ENCODE results near the gene RBM27. TPM values are rescaled to one million over a fixed set of nuclear protein-coding genes. Genes with fewer than 3 reads are reported as not detected.

RBM27 gene
- total and polyA plus RNA-seq, 2 of the 4 experiments (the other 2 are of a cell fraction), result 7.7 to 19.2 TPM

- TF ChIP-seq RCOR1 (IDR thresholded peaks at IDR 0.05; ENCODE audit: insufficient replicate concordance, low read length), result no peak
- TF ChIP-seq POLR2A (IDR thresholded peaks at IDR 0.05; ENCODE audit: low read depth, low read length), result no peak
- TF ChIP-seq CHD1 (IDR thresholded peaks at IDR 0.05; ENCODE audit: low read depth, low read length), result no peak
- no peak for TF ChIP-seq MAFK (IDR thresholded peaks at IDR 0.05; ENCODE audit: low read depth, low read length)
- TF ChIP-seq RFX5 (IDR thresholded peaks at IDR 0.05; ENCODE audit: low read depth, low read length), result no peak
- TF ChIP-seq BHLHE40 (IDR thresholded peaks at IDR 0.05; ENCODE audit: low read depth, low read length), result no peak
- no peak for TF ChIP-seq MAZ (IDR thresholded peaks at IDR 0.05; ENCODE audit: borderline replicate concordance, low read depth, low read length)
- TF ChIP-seq ELK1 (IDR thresholded peaks at IDR 0.05; ENCODE audit: borderline replicate concordance, low read depth, low read length), result no peak
- TF ChIP-seq FOS (IDR thresholded peaks at IDR 0.05; ENCODE audit: low read depth, low read length), result no peak
- TF ChIP-seq USF2 (IDR thresholded peaks at IDR 0.05; ENCODE audit: low read depth, low read length), result no peak
- TF ChIP-seq, protein P1, sequence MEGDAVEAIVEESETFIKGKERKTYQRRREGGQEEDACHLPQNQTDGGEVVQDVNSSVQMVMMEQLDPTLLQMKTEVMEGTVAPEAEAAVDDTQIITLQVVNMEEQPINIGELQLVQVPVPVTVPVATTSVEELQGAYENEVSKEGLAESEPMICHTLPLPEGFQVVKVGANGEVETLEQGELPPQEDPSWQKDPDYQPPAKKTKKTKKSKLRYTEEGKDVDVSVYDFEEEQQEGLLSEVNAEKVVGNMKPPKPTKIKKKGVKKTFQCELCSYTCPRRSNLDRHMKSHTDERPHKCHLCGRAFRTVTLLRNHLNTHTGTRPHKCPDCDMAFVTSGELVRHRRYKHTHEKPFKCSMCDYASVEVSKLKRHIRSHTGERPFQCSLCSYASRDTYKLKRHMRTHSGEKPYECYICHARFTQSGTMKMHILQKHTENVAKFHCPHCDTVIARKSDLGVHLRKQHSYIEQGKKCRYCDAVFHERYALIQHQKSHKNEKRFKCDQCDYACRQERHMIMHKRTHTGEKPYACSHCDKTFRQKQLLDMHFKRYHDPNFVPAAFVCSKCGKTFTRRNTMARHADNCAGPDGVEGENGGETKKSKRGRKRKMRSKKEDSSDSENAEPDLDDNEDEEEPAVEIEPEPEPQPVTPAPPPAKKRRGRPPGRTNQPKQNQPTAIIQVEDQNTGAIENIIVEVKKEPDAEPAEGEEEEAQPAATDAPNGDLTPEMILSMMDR (conservative IDR thresholded peaks at IDR 0.05; ENCODE audit: low read depth, low read length), result no peak
- TF ChIP-seq SMC3 (IDR thresholded peaks at IDR 0.05; ENCODE audit: low read depth, low read length), result no peak
- TF ChIP-seq NFE2L2 (IDR thresholded peaks at IDR 0.05; ENCODE audit: low read depth, low read length), result no peak
- no peak overlapping the region for H2AK5ac ChIP-seq (ENCODE audit: low read depth, low read length)
- H4K5ac ChIP-seq (ENCODE audit: low read depth, low read length), result no peak overlapping the region
- H3K9me3 ChIP-seq (ENCODE audit: control insufficient read depth, insufficient read depth, low read length), result no peaks in the 10 kb centered on the region
- no peak overlapping the region for H2BK20ac ChIP-seq (ENCODE audit: low read depth, low read length)
- no peak overlapping the region for H3K4ac ChIP-seq (ENCODE audit: low read depth, low read length)
- H3K27me3 ChIP-seq (ENCODE audit: control insufficient read depth, insufficient read depth, low read length), result no peaks in the 10 kb centered on the region
- H3K14ac ChIP-seq (replicated peaks; ENCODE audit: low read depth, low read length), result no peak overlapping the region
- intact Hi-C loops (cut with micrococcal nuclease) (no loop called here), in situ Hi-C loops (cut with MboI; ENCODE audit: low sequenced_read_pairs) (no loop called here), dilution Hi-C loops (cut with HindIII; ENCODE audit: low sequenced_read_pairs, unreplicated experiment) (no loop called here)
- no peak overlapping the region for H3K56ac ChIP-seq (ENCODE audit: extremely low read depth, insufficient read depth, low read length)
- H3K36me3 ChIP-seq (ENCODE audit: control insufficient read depth, insufficient read depth, low read length), result peaks cover 25% of the 10 kb centered on the region
- H3K9ac ChIP-seq (ENCODE audit: low read depth, low read length), result no peak overlapping the region
- H3K4me1 ChIP-seq (ENCODE audit: control insufficient read depth, insufficient read depth, low read length), result no peaks in the 10 kb centered on the region
- H3K9me1 ChIP-seq (ENCODE audit: insufficient read depth, low read length), result no peaks in the 10 kb centered on the region
- H3K4me2 ChIP-seq (ENCODE audit: low read depth, low read length), result no peak overlapping the region
- no peak overlapping the region for H2AK9ac ChIP-seq (replicated peaks; ENCODE audit: low read depth, low read length, poor library complexity)
- no peak overlapping the region for H3K23ac ChIP-seq (ENCODE audit: low read depth, low read length)
- H3K18ac ChIP-seq (ENCODE audit: low read depth, low read length), result no peak overlapping the region
- DNase-seq, result no peak
- no peak overlapping the region for H3K4me3 ChIP-seq (ENCODE audit: insufficient read depth, low read depth, low read length)
- no CpG with 5 or more reads among the region's 1 CpG for WGBS, 2 experiments (ENCODE audit: extremely low coverage in 2 of 2, insufficient read length in 1 of 2)
- no TSS peak for BruUV-seq (replicated peaks)
- H2AFZ ChIP-seq (replicated peaks; ENCODE audit: low read length, poor library complexity), result no peak overlapping the region
- ChIA-PET POLR2A (ENCODE audit: unreplicated experiment) (no interaction called here), CTCF (no interaction called here)
- H4K20me1 ChIP-seq (ENCODE audit: insufficient read depth, low read length), result no peaks in the 10 kb centered on the region
- H2BK120ac ChIP-seq (ENCODE audit: low read depth, low read length), result no peak overlapping the region
- H4K8ac ChIP-seq (ENCODE audit: low read depth in 2 of 2, low read length in 2 of 2), result no peak overlapping the region
- no peak overlapping the region for H4K91ac ChIP-seq (ENCODE audit: insufficient read depth, low read depth, low read length)
- peaks cover 16 to 21% of the 10 kb centered on the region in 2 experiments; a peak in 3 of 4 replicates for H3K79me1 ChIP-seq (ENCODE audit: low read depth in 1 of 2, low read length in 2 of 2)
- H2BK5ac ChIP-seq (ENCODE audit: low read depth, low read length, poor library complexity, severe bottlenecking), result no peak overlapping the region
- no peak for ATAC-seq (ENCODE audit: low read depth)
- no peak overlapping the region for H3K27ac ChIP-seq (ENCODE audit: insufficient read depth, low read length)
- no peak overlapping the region for H2BK15ac ChIP-seq (ENCODE audit: low read depth, low read length)
Observed at GRCh38 chr5:146238973-146239372, 35.6 kb downstream of the RBM27 start.

Measured in IMR-90 (cell line).